GM19455 (cell line): Measurements from ENCODE around the gene GPR143.
"Not testable (repeated sequence)": the region's sequence is repeated elsewhere in the genome, so short reads cannot be mapped to it uniquely, and the experiment has no call there.

Source experiments
- ATAC-seq: cut with Tn5 transposase; IDR thresholded peaks from one replicate; pipeline ENCODE4 v1.9.1; 2021; ENCODE audit not compliant: unreplicated experiment

The GPR143 gene

DNA sequence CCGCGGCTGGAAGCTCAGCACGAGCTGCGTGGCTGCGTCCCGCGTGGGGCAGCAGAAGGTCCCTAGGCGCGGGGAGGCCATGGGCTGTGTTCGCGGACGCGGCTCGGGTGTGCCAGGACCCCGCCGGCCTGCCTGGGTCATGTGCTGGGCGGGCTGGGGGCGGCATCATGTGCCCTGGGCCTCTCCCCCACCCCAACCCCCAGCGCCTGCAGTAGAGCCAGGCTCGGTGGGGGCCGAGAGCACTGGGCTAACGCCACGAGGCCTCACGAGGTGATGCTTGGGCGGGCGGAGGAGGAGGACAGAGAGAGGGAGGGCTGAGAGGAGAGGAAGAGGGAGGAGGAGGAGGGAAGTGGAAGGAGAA, at the start of gene GPR143:
TSS of gene GPR143 (minus strand) at position 111 of the 361 bp plus-strand sequence. CDS start at position 81, 30 bp downstream.
- no peak for ATAC-seq

DNA sequence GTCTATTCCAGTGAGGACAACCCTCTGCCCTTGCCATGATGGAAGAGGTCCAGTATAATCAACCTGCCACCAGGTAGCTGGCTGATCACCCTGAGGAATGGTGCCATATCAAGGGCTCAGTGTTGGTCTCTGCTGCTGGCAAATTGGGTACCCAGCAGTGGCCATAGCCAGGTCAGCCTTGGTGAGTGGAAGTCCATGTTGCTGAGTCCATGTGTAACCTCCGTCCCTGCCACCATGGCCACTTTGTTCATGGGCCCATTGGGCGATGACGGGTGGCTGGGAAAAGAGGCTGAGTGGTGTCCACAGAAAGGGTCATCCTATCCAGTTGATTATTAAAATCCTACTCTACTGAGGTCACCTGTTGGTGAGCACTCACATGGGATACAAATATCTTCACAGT, 45.4 kb upstream of the GPR143 start:
- not testable (repeated sequence) for ATAC-seq

DNA sequence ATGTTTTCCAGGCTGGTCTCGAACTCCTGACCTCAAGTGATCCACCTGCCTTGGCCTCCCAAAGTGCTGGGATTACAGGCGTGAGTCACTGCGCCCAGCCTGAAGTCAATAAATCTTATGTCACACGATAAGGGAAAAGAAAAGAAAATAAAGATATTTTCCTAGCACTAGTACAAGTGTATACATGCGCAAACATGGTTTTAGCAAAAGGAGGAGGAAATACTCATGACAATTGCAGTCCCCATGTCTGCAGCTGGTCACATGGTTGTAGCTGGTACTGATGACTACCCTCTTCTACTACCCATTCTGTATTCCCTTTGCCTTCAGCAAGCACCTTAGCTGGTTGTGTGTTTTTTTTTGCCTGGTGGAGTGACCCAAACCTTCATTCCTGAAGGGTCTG, 44.2 kb upstream of the GPR143 start:
- not testable (repeated sequence) for ATAC-seq

DNA sequence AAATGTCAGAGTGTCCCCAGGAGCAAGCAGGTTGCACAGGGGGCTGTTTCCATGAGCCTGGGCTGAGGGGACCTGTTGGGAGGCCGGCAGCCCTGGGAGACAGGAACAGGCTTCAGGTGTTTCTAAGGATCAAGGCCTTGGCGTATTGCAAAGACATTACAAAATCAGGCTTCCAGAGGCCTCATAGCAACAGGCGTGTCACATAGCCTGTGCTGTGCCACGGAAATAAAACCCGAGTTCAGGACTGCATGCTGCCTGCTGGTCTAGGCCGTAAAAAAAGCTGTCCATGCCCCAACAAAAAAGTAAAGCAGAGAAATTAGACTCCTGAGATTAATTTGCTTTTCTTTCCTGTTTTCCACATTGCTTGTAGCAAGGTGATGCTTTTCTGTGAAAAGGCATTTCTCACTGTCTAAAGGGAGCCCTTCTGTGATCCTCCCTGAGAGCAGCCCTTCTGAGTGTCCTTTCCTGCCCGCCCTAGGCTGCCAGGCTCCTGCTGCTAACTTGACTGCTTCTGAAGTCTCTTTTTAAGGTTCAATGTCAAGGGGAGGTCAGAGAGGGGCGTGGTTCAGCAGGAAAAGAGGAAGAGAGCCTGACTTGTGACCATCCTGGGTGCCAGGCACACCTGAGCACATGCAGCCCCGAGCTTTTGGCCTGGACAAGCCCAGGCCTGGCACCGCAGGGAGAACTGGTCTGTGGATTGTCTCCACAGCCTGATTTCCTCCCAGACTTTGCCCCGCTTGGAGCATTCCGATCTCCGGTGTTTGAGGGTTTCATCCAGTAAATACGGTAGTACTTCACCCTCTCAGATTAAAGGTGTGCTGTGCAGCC, 41.9 kb upstream of the GPR143 start:
- ATAC-seq = no peak

DNA sequence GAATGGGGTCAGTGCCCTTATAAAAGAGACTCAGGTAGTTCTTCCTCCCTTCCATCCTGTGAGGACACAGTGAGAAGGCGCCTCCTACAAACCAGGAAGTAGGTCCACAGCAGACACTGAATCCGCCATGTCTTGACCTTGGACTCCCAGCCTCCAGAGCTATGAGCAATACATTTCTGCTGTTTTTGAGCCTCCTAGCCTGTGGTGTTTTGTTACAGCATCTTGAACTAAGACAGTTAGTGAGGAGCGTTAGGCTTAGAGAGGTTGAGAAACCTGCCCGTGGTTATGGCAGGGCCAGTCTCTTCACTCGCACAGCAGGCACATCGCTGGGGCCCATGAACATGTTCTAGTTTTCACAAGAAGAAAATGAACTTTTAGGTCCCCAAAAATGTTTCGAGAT, 40.3 kb upstream of the GPR143 start:
- ATAC-seq = no peak

DNA sequence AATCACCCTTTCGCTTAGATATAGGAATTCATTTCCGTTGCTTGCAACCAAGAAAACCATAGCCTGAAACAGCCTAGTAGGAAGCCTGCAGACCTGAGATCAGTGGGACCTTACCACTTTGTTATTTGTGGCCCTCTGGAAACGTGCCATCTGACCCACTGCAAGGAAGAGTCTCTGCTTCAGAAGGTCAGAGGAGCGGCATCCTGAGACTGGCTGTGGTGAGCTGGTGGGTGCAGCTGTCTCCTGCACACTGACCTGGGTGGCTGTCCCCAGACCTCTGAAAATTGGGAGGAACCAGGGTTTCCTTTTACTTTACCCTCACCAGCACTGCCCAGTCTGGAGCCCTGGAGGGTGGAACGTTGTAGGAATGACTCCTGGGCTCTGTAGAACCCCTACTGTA, 38.8 kb upstream of the GPR143 start:
- ATAC-seq = no peak

DNA sequence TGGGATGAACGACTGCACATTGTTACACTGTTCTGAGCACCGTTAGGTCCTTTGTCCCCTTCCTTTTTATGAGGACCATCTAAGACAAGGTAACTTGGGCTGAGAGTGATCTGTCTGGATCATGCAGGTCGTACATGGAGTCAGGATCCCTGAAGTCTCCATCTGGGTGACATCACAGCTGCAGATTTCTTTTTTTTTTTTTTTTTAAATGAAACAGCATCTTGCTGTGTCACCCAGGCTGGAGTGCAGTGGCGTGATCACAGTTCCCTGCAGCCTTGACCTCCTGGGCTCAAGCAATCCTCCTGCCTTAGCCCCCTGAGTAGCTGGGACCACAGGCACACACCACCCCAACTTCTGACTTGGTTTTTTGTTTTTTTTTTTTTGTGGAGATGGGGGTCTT, 37.1 kb upstream of the GPR143 start:
- no peak for ATAC-seq

DNA sequence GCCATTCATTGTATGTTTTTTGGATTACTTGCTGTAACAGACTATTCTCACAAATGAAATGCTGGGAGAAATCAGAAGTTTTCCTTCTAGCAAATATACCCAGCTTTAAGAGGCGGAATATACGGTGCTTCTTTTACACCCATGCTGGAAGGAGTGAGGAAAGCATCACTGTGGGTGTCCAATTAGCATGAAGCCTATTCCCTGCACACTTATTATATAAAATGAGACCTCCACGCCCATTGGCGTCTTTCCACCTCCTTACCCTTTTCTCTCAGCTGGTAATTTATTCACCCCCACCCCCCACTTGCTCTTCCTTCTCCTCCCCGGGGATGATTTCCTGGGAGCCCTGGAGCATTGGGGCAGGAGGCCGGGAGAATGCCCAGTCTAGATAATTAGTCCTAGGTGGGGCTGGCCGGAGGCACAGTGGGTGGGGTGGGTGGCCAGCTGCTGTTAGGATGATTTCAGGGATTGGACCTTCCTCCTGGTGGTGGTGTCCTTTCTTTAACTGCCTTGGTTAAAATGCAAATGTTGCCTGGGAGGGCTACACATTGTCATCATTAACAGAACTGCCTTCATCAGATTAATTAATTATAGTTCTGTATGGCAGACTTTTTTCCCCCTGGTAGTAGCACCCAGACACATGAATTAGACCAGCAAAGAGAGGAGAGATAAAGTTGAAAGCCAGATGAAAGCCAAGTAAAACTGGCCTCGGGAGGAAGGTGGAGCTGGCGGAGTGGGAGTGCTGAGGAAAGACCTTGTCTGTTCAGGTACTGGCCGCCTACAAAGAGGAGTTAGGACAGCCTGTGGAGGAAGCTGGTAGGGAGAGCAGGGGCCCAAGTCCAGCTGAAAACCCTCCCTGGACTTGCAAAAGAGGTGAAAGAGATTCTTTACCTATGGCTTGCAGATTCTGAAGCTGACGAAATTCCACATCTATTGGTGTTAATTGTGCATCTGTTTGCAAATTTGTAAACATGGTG, 32.0 kb upstream of the GPR143 start:
- ATAC-seq = no peak

DNA sequence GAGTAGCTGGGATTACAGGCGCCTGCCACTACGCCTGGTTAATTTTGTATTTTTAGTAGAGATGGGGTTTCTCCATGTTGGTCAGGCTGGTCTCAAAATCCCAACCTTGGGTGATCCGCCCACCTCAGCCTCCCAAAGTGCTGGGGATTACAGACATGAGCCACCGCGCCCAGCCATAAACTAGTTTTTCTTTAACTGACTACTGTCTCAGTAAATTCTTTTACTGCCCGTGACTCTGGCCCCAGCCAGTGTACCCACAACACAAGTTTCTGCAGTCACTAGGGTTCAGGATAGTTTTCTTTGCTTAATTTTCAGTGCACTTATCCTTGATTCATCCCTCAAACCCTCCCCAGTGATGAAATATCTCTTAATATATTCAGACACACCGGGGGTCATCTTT, 28.8 kb upstream of the GPR143 start:
- no peak for ATAC-seq

DNA sequence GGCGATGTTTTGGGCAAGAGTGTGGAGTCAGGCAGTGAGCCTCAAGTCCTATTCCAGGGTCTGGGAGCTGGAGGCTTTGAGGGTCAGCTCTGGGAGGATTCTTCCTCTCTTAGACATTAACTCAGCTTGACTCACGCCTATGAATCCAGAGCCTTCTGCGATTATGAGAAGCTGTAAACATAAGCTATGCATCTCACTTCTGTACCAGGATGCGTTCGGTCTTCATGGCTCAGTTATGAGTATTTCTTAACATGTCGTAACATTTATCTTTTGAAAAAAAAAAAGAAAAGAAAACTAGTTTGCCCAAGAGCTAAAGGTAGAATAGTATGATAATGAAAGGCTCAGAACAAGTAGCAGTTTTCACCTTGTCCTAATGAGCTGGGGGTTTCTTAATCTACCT, 25.2 kb upstream of the GPR143 start:
- no peak for ATAC-seq

DNA sequence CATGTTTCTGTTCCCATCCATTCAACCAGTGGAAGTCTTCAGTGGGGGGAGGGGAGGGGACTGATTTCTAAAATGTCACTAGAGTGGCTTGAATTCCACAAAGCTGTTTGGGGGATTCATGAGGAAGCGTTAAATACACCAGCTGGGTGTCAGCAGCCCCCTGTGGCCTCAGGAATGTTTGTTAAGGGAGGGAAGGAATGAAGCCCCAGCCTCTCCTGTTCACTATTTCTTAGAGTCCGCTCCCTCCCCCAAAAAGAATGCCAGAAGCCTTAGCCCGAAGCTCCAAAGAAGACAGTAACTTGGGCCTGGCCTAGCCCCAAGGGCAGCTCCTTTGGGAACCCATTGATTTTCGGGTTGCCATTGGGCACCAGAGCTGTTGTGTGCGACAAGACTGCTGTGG, 23.9 kb upstream of the GPR143 start:
- no peak for ATAC-seq

DNA sequence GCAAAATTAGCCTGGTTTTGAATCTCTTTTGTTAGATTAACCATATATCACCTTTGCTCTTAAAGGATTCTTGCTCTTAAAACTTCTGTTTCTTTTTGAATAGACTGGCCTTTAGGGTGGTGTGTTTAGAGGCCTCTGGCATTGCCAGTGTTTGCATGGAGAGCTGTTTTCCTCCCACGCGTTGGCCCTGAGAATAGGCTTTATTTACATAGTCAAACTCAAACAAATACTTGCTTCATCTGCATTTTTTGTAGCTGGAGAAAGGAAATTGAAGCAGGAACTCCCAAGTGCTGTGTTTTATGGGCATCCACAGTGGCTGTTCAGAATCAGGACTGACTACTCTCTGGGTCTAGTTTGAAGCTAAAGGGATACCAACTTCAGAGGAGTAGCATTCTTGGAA, 23.3 kb upstream of the GPR143 start:
- no peak for ATAC-seq

DNA sequence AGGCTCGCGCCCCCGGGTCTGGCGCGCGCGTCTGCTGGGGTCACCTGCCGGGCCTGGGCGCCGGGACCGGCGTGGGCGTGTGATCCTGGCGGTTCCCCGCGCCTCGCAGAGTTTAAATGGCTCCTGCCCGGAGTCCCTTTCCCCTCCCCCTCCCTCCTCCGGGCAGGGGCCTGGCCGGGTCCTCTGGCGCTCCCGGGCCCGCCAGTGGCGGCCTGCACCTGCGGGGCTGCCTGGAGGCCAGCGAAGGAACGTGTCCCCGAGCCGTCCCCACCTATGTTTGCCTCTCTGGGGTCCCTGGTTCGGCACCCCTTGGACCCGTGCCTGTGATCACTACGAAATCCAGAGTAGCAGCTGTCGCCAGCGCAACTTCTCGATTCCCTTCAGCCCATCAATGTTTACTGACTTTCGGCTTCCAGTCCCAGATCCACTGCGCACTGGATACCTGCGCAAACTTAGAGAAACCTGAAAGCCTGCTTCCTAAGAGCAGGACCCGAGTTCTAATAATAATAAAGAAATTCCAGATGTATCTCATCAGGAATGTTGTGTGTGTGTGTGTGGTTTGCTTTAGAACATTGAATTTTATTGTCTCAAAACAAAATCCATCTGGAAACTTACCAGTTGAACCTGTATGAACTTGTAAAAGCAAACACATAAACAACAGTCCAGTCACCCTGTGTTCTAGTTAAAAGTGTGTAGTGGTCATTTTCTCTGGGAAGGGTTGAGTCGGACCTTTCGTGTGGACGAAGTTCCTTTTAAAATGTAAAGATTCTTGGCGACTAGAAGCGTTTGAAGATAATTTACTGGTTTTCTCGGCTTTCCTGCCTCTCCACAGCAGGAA, 21.4 kb upstream of the GPR143 start:
- ATAC-seq = no peak

DNA sequence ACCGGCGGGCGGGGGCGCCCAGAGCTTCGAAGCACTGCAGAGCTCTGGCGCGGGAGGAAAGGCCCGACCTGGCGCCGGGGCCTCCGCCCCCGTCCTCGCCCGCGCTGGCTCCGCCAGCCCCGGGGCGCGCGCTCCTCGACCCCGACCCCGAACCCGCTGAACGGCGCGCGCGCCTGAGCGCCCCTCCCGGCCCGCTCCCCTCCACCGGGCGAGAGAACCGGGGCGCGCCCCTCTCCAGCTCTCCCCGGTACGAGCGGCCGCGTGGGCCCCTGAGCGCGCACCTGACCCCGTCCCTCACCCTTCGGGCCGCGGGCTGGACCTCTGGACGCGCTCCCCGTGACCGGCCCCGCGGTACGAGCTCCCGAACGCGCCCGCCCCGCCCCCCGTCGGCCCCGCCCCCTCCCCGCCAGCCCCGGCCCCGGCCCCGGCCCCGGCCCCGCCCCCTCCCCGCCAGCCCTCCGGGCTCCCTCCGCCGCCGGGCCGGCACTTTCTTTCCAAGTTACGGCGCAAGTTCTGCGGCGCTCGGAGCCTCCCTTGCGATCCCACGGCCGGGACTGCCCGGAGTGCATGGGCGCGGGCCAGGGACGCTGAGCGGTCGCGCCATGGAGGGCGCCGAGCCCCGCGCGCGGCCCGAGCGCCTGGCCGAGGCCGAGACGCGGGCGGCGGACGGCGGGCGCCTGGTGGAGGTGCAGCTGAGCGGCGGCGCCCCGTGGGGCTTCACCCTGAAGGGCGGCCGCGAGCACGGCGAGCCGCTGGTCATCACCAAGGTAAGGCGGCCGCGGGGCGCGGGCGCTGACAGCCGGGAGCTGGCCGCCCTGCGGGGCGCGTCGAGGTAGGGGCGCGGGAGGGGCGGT, 20.5 kb upstream of the GPR143 start, which contains the start of gene SHROOM2:
TSS of gene SHROOM2 (plus strand) at position 486 of the 854 bp plus-strand sequence. CDS start at position 603, 117 bp downstream.
- no peak for ATAC-seq

DNA sequence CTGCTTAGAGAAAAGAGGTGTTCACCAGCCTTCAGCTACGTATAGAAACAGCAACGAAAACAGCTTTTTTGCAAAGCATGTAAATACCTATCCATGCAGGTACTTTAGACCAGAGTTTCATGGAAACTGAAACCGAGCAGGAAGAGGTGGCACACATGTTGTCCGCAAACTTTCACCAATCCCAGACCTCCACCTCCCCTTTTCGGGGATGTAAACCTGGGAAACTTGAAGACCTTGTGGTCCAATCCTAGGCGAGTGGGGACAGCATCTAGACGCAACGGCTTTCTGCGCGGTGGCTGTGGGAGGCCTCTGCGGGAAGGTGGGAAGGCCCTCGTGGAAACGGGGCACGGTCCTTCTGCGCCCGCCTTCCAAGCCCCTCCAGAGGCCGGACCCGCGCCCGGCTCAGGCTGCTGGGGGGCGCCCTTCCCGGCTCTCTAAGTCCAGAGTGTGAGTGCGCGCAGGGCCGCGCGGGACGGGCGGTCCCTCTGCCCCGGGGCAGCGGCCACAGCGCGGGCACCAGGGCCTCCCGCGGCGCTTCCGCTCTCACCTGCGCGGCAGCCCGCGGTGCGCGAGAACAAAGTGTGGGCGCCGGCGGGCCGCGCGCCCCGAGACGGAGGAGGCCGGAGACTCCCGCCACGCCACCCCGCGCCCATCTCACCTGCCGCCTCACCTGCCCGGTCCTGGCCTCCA, 19.8 kb upstream of the GPR143 start:
- no peak for ATAC-seq

DNA sequence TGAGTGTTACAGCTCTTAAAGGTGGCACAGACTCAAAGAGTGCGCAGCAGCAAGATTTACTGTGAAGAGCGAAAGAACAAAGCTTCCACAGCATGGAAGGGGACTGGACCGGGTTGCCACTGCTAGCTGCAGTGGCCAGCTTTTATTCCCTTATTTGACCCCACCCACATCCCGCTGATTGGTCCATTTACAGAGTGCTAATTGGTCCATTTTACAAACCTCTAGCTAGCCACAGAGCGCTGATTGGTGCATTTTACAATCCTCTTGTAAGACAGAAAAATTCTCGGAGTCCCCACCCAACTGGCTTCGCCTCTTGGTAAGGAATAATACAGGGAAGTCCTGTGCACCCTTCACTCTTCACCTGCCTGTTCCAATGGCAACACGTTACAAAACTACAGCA, 18.7 kb upstream of the GPR143 start:
- ATAC-seq = no peak

DNA sequence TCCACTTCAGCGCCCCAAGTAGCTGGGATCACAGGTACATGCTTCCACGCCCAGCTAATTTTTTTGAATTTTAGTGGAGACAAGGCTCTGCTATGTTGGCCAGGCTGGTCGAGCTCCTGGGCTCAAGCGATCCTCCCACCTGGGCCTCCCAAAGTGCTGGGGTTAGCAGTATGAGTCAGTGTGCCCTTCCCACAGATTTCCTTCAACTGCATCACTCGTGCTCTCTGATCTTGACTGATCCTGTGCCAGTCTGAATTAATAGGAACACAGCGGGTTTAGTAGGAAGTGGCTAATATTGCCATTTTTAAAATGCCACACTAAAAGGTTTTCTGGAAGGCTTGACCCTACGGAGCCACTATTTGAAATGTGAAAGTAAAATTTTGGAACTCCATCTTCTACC, 16.3 kb upstream of the GPR143 start:
- ATAC-seq = no peak

DNA sequence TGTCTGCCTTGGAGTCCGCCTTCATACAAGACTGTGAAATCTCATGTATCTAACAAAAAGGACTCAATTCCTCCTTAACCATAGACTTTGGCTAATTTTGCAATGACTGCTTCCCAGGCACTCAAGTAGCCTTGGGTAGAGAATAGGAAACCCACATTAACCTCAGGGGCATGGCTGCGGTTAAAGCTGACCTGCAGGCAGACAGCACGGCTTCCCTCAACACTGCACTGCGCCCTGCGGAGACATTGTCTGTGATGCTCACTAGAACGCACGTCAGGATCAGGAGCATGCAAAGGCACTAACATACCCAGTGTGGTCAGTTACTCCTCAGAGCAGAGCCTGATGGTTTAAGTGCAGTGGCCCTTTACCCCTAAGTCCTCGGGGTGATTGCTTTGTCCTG, 10.3 kb upstream of the GPR143 start:
- no peak for ATAC-seq

DNA sequence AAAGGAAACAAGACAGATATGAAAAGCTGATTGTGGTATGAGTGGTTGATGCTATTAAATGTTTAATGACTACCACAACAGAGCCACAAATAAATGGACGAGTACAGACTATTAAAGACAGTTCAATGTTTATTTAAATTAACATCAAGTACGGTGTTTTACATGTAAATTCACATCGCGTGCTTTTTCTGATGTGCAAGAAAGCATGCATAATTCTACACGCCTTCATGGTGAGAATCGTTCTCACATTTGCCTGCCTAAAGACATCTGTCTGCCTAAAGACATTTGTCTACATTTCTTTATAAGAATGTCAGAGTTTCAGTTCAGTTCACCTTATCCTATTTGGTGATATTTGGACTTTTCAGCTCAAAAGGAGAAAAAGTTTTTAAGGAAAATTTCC, 7.3 kb upstream of the GPR143 start:
- no peak for ATAC-seq
